ENCODE data around the gene FHIT.

Gene FHIT

GRCh38 chr3:60660026-60660425 lies 591.2 kb downstream of the FHIT start:
- no peak for TF ChIP-seq GATA2 (IDR thresholded peaks at IDR 0.05; ENCODE audit: low read depth, low read length)
- TF ChIP-seq GATA3 (IDR thresholded peaks at IDR 0.05; ENCODE audit: low read depth, low read length), result no peak

GRCh38 chr3:60659098-60659497 lies 592.2 kb downstream of the FHIT start:
- TF ChIP-seq GATA3 (IDR thresholded peaks at IDR 0.05; ENCODE audit: low read depth, low read length), result no peak
- TF ChIP-seq GATA2 (IDR thresholded peaks at IDR 0.05; ENCODE audit: low read depth, low read length), result no peak

GRCh38 chr3:60657972-60658371 lies 593.3 kb downstream of the FHIT start:
- no peak for TF ChIP-seq GATA2 (IDR thresholded peaks at IDR 0.05; ENCODE audit: low read depth, low read length)
- TF ChIP-seq GATA3 (IDR thresholded peaks at IDR 0.05; ENCODE audit: low read depth, low read length), result no peak

DNA sequence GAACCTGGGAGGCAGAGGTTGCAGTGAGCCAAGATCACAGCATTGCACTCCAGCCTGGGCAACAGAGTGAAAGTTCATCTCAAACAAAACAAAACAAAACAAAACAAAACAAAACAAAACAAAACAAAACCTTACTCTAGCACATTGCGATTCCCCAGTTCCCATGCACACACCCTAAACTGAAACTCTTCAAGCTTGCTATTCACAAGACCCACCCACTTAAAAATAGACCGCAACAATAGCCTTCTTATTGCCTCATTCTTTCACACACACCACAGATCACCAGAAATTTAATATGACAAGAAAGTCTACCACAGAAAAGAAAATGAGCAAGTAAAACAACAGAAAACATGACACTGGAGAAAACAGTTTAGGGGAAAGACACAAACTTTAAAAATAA lies 598.4 kb downstream of the FHIT start:
- TF ChIP-seq GATA2 (IDR thresholded peaks at IDR 0.05; ENCODE audit: low read depth, low read length) (no peak), GATA3 (IDR thresholded peaks at IDR 0.05; ENCODE audit: low read depth, low read length) (no peak)

DNA sequence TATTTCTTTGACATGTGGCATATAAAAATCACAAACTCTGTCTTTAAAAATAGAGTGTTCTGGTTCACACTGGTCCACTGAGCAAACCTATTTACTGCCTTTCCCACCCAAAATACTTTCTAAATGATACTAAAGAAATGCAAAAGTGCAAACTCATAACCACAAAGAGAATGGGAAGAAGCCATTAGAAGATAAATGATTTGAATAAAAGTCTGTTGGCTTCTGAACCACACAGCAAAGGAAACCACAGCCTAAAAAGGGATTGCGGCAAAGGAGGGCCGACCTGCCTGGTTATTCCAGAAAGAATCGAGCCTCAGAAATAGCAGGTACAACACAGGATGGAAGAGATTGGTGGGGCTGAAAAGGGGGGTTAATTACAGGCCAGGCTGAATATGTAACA lies 599.5 kb downstream of the FHIT start:
- TF ChIP-seq GATA3 (IDR thresholded peaks at IDR 0.05; ENCODE audit: low read depth, low read length) (no peak), GATA2 (IDR thresholded peaks at IDR 0.05; ENCODE audit: low read depth, low read length) (no peak)

DNA sequence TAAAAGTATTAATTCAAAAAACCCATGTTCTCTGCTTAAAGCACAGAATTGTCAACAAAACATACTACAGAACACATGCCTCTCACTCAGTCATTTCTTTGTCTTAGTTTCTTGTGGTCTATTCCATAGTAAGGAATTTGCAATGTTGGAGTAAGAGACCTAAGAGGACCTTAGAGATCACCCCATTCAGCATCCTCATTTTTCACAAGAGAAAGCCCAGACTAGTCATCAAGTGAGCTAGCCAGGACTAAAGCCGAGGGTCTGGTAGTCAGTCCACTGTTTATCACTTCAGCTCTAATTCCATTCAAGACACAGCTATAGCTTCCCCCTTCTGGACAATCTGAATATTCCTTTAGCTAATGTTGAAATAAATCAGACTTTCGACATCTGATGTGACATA lies 601.1 kb downstream of the FHIT start:
- TF ChIP-seq GATA3 (IDR thresholded peaks at IDR 0.05; ENCODE audit: low read depth, low read length) (no peak), GATA2 (IDR thresholded peaks at IDR 0.05; ENCODE audit: low read depth, low read length) (no peak)

GRCh38 chr3:60645801-60646200 lies 605.5 kb downstream of the FHIT start:
- TF ChIP-seq GATA3 (IDR thresholded peaks at IDR 0.05; ENCODE audit: low read depth, low read length) (no peak), GATA2 (IDR thresholded peaks at IDR 0.05; ENCODE audit: low read depth, low read length) (no peak)

GRCh38 chr3:60643831-60644230 lies 607.4 kb downstream of the FHIT start:
- no peak for TF ChIP-seq GATA3 (IDR thresholded peaks at IDR 0.05; ENCODE audit: low read depth, low read length)
- TF ChIP-seq GATA2 (IDR thresholded peaks at IDR 0.05; ENCODE audit: low read depth, low read length), result no peak

DNA sequence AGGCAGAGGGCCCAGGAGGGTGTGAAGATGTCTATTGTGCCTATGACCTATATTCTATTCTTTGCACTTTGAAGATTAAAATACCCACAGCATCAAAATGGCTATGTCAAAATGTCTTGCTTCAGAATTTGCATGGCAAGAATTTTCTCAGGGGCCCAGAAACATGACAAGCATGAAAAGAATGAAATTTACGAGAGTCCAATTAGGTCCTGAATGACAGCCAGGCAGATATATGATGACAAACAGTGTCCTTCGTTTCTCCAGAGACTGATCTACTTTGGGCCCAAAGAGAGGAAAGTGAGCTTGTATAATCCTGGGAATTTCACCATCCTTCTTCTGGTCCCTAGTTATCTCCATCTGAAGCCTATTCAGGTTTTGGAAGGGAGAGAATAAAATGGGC lies 609.9 kb downstream of the FHIT start:
- no peak for TF ChIP-seq GATA3 (IDR thresholded peaks at IDR 0.05; ENCODE audit: low read depth, low read length)

- no peak for TF ChIP-seq GATA2 (IDR thresholded peaks at IDR 0.05; ENCODE audit: low read depth, low read length)
- no peak for TF ChIP-seq GATA3 (IDR thresholded peaks at IDR 0.05; ENCODE audit: low read depth, low read length)
Observed at GRCh38 chr3:60636846-60637245, 614.4 kb downstream of the FHIT start.

DNA sequence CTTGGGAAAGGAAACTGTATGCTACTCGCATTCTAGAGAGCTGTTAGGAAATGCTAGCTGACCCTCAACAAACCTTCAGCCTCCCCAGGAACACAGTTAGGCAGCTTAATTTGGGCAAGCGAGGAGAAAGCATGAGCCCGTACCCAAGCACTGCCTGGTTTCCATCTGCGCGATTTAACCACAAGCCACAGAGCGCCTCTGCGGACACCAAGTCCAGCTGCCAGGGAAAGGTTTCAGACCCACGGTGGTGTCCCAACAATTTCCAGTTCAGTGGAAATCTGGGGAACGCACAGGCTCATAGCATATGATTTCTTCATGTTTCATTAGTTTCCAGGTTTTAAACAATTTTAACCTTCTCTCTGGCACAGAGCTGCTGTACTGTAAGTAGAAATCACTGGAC lies 617.6 kb downstream of the FHIT start:
- no peak for TF ChIP-seq GATA3 (IDR thresholded peaks at IDR 0.05; ENCODE audit: low read depth, low read length)
- no peak for TF ChIP-seq GATA2 (IDR thresholded peaks at IDR 0.05; ENCODE audit: low read depth, low read length)

DNA sequence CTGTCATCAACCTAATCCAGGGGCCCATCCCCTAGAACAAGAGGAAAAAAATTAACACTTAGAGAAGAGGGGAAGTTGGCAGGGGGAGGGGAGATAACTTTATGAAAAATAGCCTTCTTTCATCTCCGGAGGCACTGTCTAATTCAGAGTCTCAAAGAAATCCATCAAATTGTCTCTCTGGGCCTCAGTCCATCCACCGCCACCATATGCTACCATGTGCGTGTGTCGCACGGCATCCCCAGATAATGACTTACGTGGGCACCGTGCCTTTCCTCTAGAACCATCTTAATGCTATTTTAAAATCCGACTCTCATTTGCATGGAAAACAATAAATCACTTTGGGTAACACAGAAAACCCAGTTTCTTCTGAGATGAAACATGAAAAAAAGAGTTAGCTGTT lies 619.7 kb downstream of the FHIT start:
- TF ChIP-seq GATA3 (IDR thresholded peaks at IDR 0.05; ENCODE audit: low read depth, low read length), result no peak
- no peak for TF ChIP-seq GATA2 (IDR thresholded peaks at IDR 0.05; ENCODE audit: low read depth, low read length)

DNA sequence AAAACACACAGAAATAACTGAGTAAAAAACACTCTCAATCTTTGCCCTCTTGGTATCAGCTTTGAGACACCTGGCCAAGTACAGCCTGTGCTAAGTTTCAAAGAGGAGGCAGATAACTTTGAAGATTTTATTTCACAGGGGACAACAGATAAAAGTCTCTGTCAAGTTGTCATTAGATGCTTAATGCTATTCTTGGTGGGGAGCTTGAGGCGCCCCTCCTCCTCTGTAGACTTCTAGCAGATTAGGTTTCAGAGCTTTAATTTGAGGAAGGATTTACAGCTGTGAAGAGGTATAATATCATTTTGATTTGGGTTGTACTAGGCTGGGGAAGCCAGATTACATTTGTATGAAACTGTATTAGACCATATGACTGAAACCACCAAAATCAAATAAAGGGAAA lies 620.3 kb downstream of the FHIT start:
- TF ChIP-seq GATA2 (IDR thresholded peaks at IDR 0.05; ENCODE audit: low read depth, low read length) (no peak), GATA3 (IDR thresholded peaks at IDR 0.05; ENCODE audit: low read depth, low read length) (no peak)

DNA sequence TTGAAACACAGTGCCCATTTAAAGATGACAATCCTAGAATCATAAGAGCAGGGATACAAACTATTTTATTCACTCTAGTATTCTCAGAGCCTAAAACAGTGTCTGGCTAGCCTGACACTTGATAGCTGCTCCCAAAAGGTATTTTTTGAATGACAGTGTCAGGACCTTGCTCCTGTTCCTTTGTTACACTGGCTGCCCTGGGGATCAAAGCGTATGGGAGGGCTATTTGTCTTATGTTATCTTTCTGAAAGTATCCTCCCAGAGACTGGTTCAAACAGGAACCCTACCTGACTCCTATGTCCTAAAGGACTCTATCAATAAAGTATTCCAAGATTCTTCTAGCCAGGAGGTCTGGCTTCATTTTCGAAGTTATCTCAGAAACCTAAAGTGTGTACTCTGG lies 621.4 kb downstream of the FHIT start:
- TF ChIP-seq GATA2 (IDR thresholded peaks at IDR 0.05; ENCODE audit: low read depth, low read length), result no peak
- TF ChIP-seq GATA3 (IDR thresholded peaks at IDR 0.05; ENCODE audit: low read depth, low read length), result no peak

GRCh38 chr3:60622349-60622748 lies 628.9 kb downstream of the FHIT start:
- TF ChIP-seq GATA2 (IDR thresholded peaks at IDR 0.05; ENCODE audit: low read depth, low read length) (no peak), GATA3 (IDR thresholded peaks at IDR 0.05; ENCODE audit: low read depth, low read length) (no peak)

- TF ChIP-seq GATA2 (IDR thresholded peaks at IDR 0.05; ENCODE audit: low read depth, low read length) (no peak), GATA3 (IDR thresholded peaks at IDR 0.05; ENCODE audit: low read depth, low read length) (no peak)
Observed at GRCh38 chr3:60617188-60617587, 634.1 kb downstream of the FHIT start.

All from SH-SY5Y (cell line).